ENCODE results near the gene DBNL. TPM values are rescaled to one million over a fixed set of nuclear protein-coding genes. Genes with fewer than 3 reads are reported as not detected.

The DBNL gene
- total RNA-seq, 8 experiments from 2014 or later: 37.3 to 99.0 (median 70.9) TPM

- in situ Hi-C loops (cut with MboI; ENCODE audit: low pct_unique_long_range_greater_than_20kb in 2 of 9, low sequenced_read_pairs in 9 of 9, unreplicated experiment in 9 of 9): no loop called here
- H3K27ac ChIP-seq: no peak overlapping the region
Measured at GRCh38 chr7:44060091-44060947, 15.8 kb downstream of the DBNL start.

GRCh38 chr7:44060948-44061644, 16.6 kb downstream of the DBNL start:
- in situ Hi-C loops (cut with MboI; ENCODE audit: low pct_unique_long_range_greater_than_20kb in 2 of 9, low sequenced_read_pairs in 9 of 9, unreplicated experiment in 9 of 9): no loop called here
- no peak overlapping the region for H3K4me3 ChIP-seq
- 50 to 94% (median 85%) methylated on average over 1 to 6 of the region's 8 CpGs; no CpG with 5 or more reads in 4 of the 10 experiments for WGBS, 10 experiments
- no peak for ATAC-seq (replicated peaks in 6 of 8)
- no peak overlapping the region for H3K27ac ChIP-seq
- peaks cover 19 to 20% of the 10 kb centered on the region in 2 donors for H3K4me1 ChIP-seq (replicated peaks in 1 of 2)

More at GRCh38 chr7:44060091-44060947, 15.8 kb downstream of the DBNL start:
- WGBS, 10 experiments: 90 to 100% (median 93%) methylated on average over 1 to 14 of the region's 21 CpGs; no CpG with 5 or more reads in 2 of the 10 experiments
- ATAC-seq (replicated peaks in 6 of 8): no peak
- Histone ChIP-seq H3K4me3 (no peak overlapping the region), H3K4me1 (replicated peaks in 1 of 2) (peaks cover 11 to 13% of the 10 kb centered on the region in 2 donors)

GRCh38 chr7:44061645-44062179, 17.2 kb downstream of the DBNL start:
- WGBS, 10 experiments: 88 to 100% (median 100%) methylated on average over 2 to 4 of the region's 8 CpGs; no CpG with 5 or more reads in 7 of the 10 experiments
- Histone ChIP-seq H3K27ac (no peak overlapping the region), H3K4me1 (replicated peaks in 1 of 2) (peaks cover 21 to 22% of the 10 kb centered on the region in 2 donors), H3K4me3 (no peak overlapping the region)
- in situ Hi-C loops (cut with MboI; ENCODE audit: low pct_unique_long_range_greater_than_20kb in 2 of 9, low sequenced_read_pairs in 9 of 9, unreplicated experiment in 9 of 9): no loop called here
- no peak for ATAC-seq (replicated peaks in 6 of 8)

GRCh38 chr7:44062180-44062902, 17.8 kb downstream of the DBNL start:
- H3K27ac ChIP-seq: no peak overlapping the region
- no peak overlapping the region for H3K4me3 ChIP-seq
- peaks cover 21 to 22% of the 10 kb centered on the region in 2 donors for H3K4me1 ChIP-seq (replicated peaks in 1 of 2)
- no peak for ATAC-seq (replicated peaks in 6 of 8)
- WGBS, 10 experiments: 0 to 100% (median 86%) methylated on average over 1 to 5 of the region's 11 CpGs; no CpG with 5 or more reads in 3 of the 10 experiments
- in situ Hi-C loops (cut with MboI; ENCODE audit: low pct_unique_long_range_greater_than_20kb in 2 of 9, low sequenced_read_pairs in 9 of 9, unreplicated experiment in 9 of 9): no loop called here

GRCh38 chr7:44062903-44063295, 18.4 kb downstream of the DBNL start:
- Histone ChIP-seq H3K4me3 (no peak overlapping the region), H3K4me1 (replicated peaks in 1 of 2) (peaks cover 21 to 22% of the 10 kb centered on the region in 2 donors), H3K27ac (no peak overlapping the region)
- no peak for ATAC-seq (replicated peaks in 6 of 8)
- in situ Hi-C loops (cut with MboI; ENCODE audit: low pct_unique_long_range_greater_than_20kb in 2 of 9, low sequenced_read_pairs in 9 of 9, unreplicated experiment in 9 of 9): no loop called here
- WGBS, 10 experiments: 62 to 94% (median 89%) methylated on average over 1 to 3 of the region's 3 CpGs; no CpG with 5 or more reads in 5 of the 10 experiments

GRCh38 chr7:44063547-44063893, 19.0 kb downstream of the DBNL start:
- Histone ChIP-seq H3K4me1 (replicated peaks in 1 of 2) (peaks cover 21 to 22% of the 10 kb centered on the region in 2 donors), H3K4me3 (no peak overlapping the region), H3K27ac (no peak overlapping the region)
- WGBS, 10 experiments: 17 to 62% (median 22%) methylated on average over 1 to 8 of the region's 10 CpGs; no CpG with 5 or more reads in 3 of the 10 experiments
- ATAC-seq (replicated peaks in 6 of 8): no peak
- in situ Hi-C loops (cut with MboI; ENCODE audit: low pct_unique_long_range_greater_than_20kb in 2 of 9, low sequenced_read_pairs in 9 of 9, unreplicated experiment in 9 of 9): no loop called here

GRCh38 chr7:44063894-44064651, 19.6 kb downstream of the DBNL start:
- H3K4me3 ChIP-seq: no peak overlapping the region

GRCh38 chr7:44064791-44065430, 20.4 kb downstream of the DBNL start:
- Histone ChIP-seq H3K27ac (no peak overlapping the region), H3K4me1 (replicated peaks in 1 of 2) (peaks cover 21 to 22% of the 10 kb centered on the region in 2 donors), H3K4me3 (peak overlapping the region in 1 of 5 donors; percentile 9)
- peak in 7 of 8 experiments; percentile 1 to 39 (median 7) for ATAC-seq (replicated peaks in 6 of 8)
- in situ Hi-C loops (cut with MboI; ENCODE audit: low pct_unique_long_range_greater_than_20kb in 2 of 9, low sequenced_read_pairs in 9 of 9, unreplicated experiment in 9 of 9): no loop called here
- 70 to 84% (median 80%) methylated on average over 1 to 14 of the region's 33 CpGs; no CpG with 5 or more reads in 7 of the 10 experiments for WGBS, 10 experiments

More at GRCh38 chr7:44063894-44064651, 19.6 kb downstream of the DBNL start:
- ATAC-seq (replicated peaks in 6 of 8): peak; percentile 5 to 51 (median 22)
- WGBS, 10 experiments: 13 to 100% (median 15%) methylated on average over 1 to 6 of the region's 16 CpGs; no CpG with 5 or more reads in 7 of the 10 experiments
- Histone ChIP-seq H3K4me1 (replicated peaks in 1 of 2) (peaks cover 21 to 22% of the 10 kb centered on the region in 2 donors), H3K27ac (no peak overlapping the region)
- in situ Hi-C loops (cut with MboI; ENCODE audit: low pct_unique_long_range_greater_than_20kb in 2 of 9, low sequenced_read_pairs in 9 of 9, unreplicated experiment in 9 of 9): no loop called here

- Histone ChIP-seq H3K4me3 (peak within 1 kb of the TSS in 1 of 5 donors; percentile 9), H3K27ac (no peak within 1 kb of the TSS)
- in situ Hi-C loops (cut with MboI; ENCODE audit: low pct_unique_long_range_greater_than_20kb in 2 of 9, low sequenced_read_pairs in 9 of 9, unreplicated experiment in 9 of 9): no loop called here
Measured at GRCh38 chr7:44065431-44066110, 21.1 kb downstream of the DBNL start, which contains the start of gene PGAM2. Gene PGAM2, minus strand, starts transcription at chr7:44065567. Its CDS starts 38 bp downstream, at chr7:44065529.

GRCh38 chr7:44066111-44066460, 21.6 kb downstream of the DBNL start:
- WGBS, 10 experiments: 36 to 89% (median 64%) methylated on average over 2 to 6 of the region's 6 CpGs; no CpG with 5 or more reads in 6 of the 10 experiments
- ATAC-seq (replicated peaks in 6 of 8): no peak
- Histone ChIP-seq H3K4me3 (no peak overlapping the region), H3K4me1 (replicated peaks in 1 of 2) (peaks cover 21 to 22% of the 10 kb centered on the region in 2 donors), H3K27ac (no peak overlapping the region)
- in situ Hi-C loops (cut with MboI; ENCODE audit: low pct_unique_long_range_greater_than_20kb in 2 of 9, low sequenced_read_pairs in 9 of 9, unreplicated experiment in 9 of 9): no loop called here

More at GRCh38 chr7:44065431-44066110, 21.1 kb downstream of the DBNL start, which contains the start of gene PGAM2:
- peak; percentile 10 to 75 (median 66) for ATAC-seq (replicated peaks in 6 of 8)
- peaks cover 21 to 22% of the 10 kb centered on the region in 2 donors for H3K4me1 ChIP-seq (replicated peaks in 1 of 2)
- 0 to 92% (median 25%) methylated on average over 1 to 2 of the region's 14 CpGs; no CpG with 5 or more reads in 5 of the 10 experiments for WGBS, 10 experiments

GRCh38 chr7:44066494-44067063, 22.1 kb downstream of the DBNL start:
- Histone ChIP-seq H3K4me3 (no peak overlapping the region), H3K4me1 (replicated peaks in 1 of 2) (peaks cover 21 to 22% of the 10 kb centered on the region in 2 donors), H3K27ac (no peak overlapping the region)
- in situ Hi-C loops (cut with MboI; ENCODE audit: low pct_unique_long_range_greater_than_20kb in 2 of 9, low sequenced_read_pairs in 9 of 9, unreplicated experiment in 9 of 9): no loop called here
- no peak for ATAC-seq (replicated peaks in 6 of 8)
- 82 to 100% (median 100%) methylated on average over 1 to 4 of the region's 7 CpGs; no CpG with 5 or more reads in 5 of the 10 experiments for WGBS, 10 experiments
